ENCODE results near the gene NWD2. TPM values are rescaled to one million over a fixed set of nuclear protein-coding genes. Genes with fewer than 3 reads are reported as not detected.

NWD2 gene
- polyA plus RNA-seq, 1 experiment, result not detected

- Histone ChIP-seq H3K27me3 (ENCODE audit: control insufficient read depth, insufficient read depth, low read length) (no peaks in the 10 kb centered on the region), H3K4me3 (ENCODE audit: low read depth, low read length) (no peak overlapping the region), H3K36me3 (ENCODE audit: control insufficient read depth, insufficient read depth, low read length) (no peaks in the 10 kb centered on the region)
- TF ChIP-seq CTCF (IDR thresholded peaks at IDR 0.05; ENCODE audit: insufficient read depth, low read depth, low read length), result no peak
- ChIA-PET POLR2A (no interaction called here), CTCF (no interaction called here)
- no peak for DNase-seq (ENCODE audit: low read depth)
These were observed 77.6 kb downstream of the NWD2 start for GRCh38 chr4:37322122-37322521.

- CTCF ChIA-PET, result no interaction called here
- no peak for TF ChIP-seq CTCF (IDR thresholded peaks at IDR 0.05; ENCODE audit: insufficient read depth, low read depth, low read length)
- H3K4me3 ChIP-seq (ENCODE audit: low read depth, low read length), result no peak overlapping the region
- H3K36me3 ChIP-seq (ENCODE audit: control insufficient read depth, insufficient read depth, low read length), result no peaks in the 10 kb centered on the region
- POLR2A ChIA-PET, result no interaction called here
- DNase-seq (ENCODE audit: low read depth), result no peak
- H3K27me3 ChIP-seq (ENCODE audit: control insufficient read depth, insufficient read depth, low read length), result no peaks in the 10 kb centered on the region
These were observed 80.0 kb downstream of the NWD2 start for GRCh38 chr4:37324546-37324945.

GRCh38 chr4:37326852-37327251, 82.3 kb downstream of the NWD2 start:
- no peak for TF ChIP-seq CTCF (IDR thresholded peaks at IDR 0.05; ENCODE audit: insufficient read depth, low read depth, low read length)
- POLR2A ChIA-PET, result no interaction called here
- no peak overlapping the region for H3K4me3 ChIP-seq (ENCODE audit: low read depth, low read length)
- H3K36me3 ChIP-seq (ENCODE audit: control insufficient read depth, insufficient read depth, low read length), result no peaks in the 10 kb centered on the region
- no peak for DNase-seq (ENCODE audit: low read depth)
- CTCF ChIA-PET, result no interaction called here
- no peaks in the 10 kb centered on the region for H3K27me3 ChIP-seq (ENCODE audit: control insufficient read depth, insufficient read depth, low read length)

- Histone ChIP-seq H3K36me3 (ENCODE audit: control insufficient read depth, insufficient read depth, low read length) (no peaks in the 10 kb centered on the region), H3K27me3 (ENCODE audit: control insufficient read depth, insufficient read depth, low read length) (no peaks in the 10 kb centered on the region), H3K4me3 (ENCODE audit: low read depth, low read length) (no peak overlapping the region)
- DNase-seq (ENCODE audit: low read depth), result no peak
- CTCF ChIA-PET, result no interaction called here
- POLR2A ChIA-PET, result no interaction called here
- no peak for TF ChIP-seq CTCF (IDR thresholded peaks at IDR 0.05; ENCODE audit: insufficient read depth, low read depth, low read length)
These were observed 94.4 kb downstream of the NWD2 start for GRCh38 chr4:37338972-37339371.

GRCh38 chr4:37358748-37359147, 114.2 kb downstream of the NWD2 start:
- no peak for DNase-seq (ENCODE audit: low read depth)
- ChIA-PET POLR2A (no interaction called here), CTCF (no interaction called here)
- no peak overlapping the region for H3K4me3 ChIP-seq (ENCODE audit: low read depth, low read length)
- H3K27me3 ChIP-seq (ENCODE audit: control insufficient read depth, insufficient read depth, low read length), result no peaks in the 10 kb centered on the region
- H3K36me3 ChIP-seq (ENCODE audit: control insufficient read depth, insufficient read depth, low read length), result no peaks in the 10 kb centered on the region
- TF ChIP-seq CTCF (IDR thresholded peaks at IDR 0.05; ENCODE audit: insufficient read depth, low read depth, low read length), result no peak
